GM19023 (cell line): ENCODE data around the gene ZSWIM3.
"Not testable (repeated sequence)": the region's sequence is repeated elsewhere in the genome, so short reads cannot be mapped to it uniquely, and the experiment has no call there.

Source experiments
- ATAC-seq: cut with Tn5 transposase; IDR thresholded peaks from one replicate; pipeline ENCODE4 v1.9.1; 2021; ENCODE audit warnings: mild to moderate bottlenecking, moderate library complexity; ENCODE audit not compliant: unreplicated experiment

ZSWIM3 gene

GRCh38 chr20:45859916-45860315 is 2.5 kb downstream of the ZSWIM3 start:
- ATAC-seq = no peak

- ATAC-seq = no peak
Observed at GRCh38 chr20:45860560-45861220, 3.3 kb downstream of the ZSWIM3 start.

- ATAC-seq = no peak
Observed at GRCh38 chr20:45861221-45862075, 4.0 kb downstream of the ZSWIM3 start.

GRCh38 chr20:45863543-45864470 is 6.4 kb downstream of the ZSWIM3 start:
- no peak for ATAC-seq

GRCh38 chr20:45866454-45866853 is 9.0 kb downstream of the ZSWIM3 start:
- no peak for ATAC-seq

GRCh38 chr20:45867136-45867818 is 9.9 kb downstream of the ZSWIM3 start:
- no peak for ATAC-seq

- no peak for ATAC-seq
Observed at GRCh38 chr20:45867819-45868176, 10.4 kb downstream of the ZSWIM3 start.

GRCh38 chr20:45872626-45873025 is 15.2 kb downstream of the ZSWIM3 start:
- no peak for ATAC-seq

- ATAC-seq = no peak
Observed at GRCh38 chr20:45873409-45874103, 16.1 kb downstream of the ZSWIM3 start.

GRCh38 chr20:45874104-45874481 is 16.7 kb downstream of the ZSWIM3 start:
- ATAC-seq = not testable (repeated sequence)

- ATAC-seq = no peak
Observed at GRCh38 chr20:45874576-45874975, 17.2 kb downstream of the ZSWIM3 start.

- no peak for ATAC-seq
Observed at GRCh38 chr20:45878076-45878761, 20.8 kb downstream of the ZSWIM3 start.

GRCh38 chr20:45880988-45881788 is 23.8 kb downstream of the ZSWIM3 start, which contains the start of gene ZSWIM1:
Gene ZSWIM1 (plus strand): TSS chr20:45881227. CDS start chr20:45882593, 1,366 bp downstream.
- peak; percentile 98 for ATAC-seq

GRCh38 chr20:45882469-45883099 is 25.2 kb downstream of the ZSWIM3 start:
- no peak for ATAC-seq

GRCh38 chr20:45883100-45883469 is 25.7 kb downstream of the ZSWIM3 start:
- no peak for ATAC-seq

- no peak for ATAC-seq
Observed at GRCh38 chr20:45886590-45887345, 29.4 kb downstream of the ZSWIM3 start.

- ATAC-seq = no peak
Observed at GRCh38 chr20:45887346-45887715, 29.9 kb downstream of the ZSWIM3 start, which contains the start of gene SPATA25. Gene SPATA25 (minus strand): TSS chr20:45887622. CDS start chr20:45887590, 32 bp downstream.
